Keratinocyte (primary cell): Measurements from ENCODE around the gene SRSF12. TPM values are rescaled to one million over a fixed set of nuclear protein-coding genes. Genes with fewer than 3 reads are reported as not detected.

Experiments
- DNase-seq: peaks from one replicate; pipeline ENCODE4 v3.0.0-alpha.2; 2011; ENCODE audit warnings: low read depth, missing footprints, low spot score
- FAIRE-seq: peaks from 2 replicates; lab custom pipeline; 2011; peaks lifted over from hg19 to GRCh38; lab: Jason Lieb, UNC
- H2AFZ ChIP-seq: 2 replicates; pipeline ENCODE4 v1.6.0; 2012; ENCODE audit warnings: low read length, control low read depth, inconsistent platforms; ENCODE audit not compliant: control insufficient read depth
- H3K27ac ChIP-seq: 2 replicates; pipeline ENCODE4 v1.5.1; 2011; ENCODE audit warnings: low read length; ENCODE audit not compliant: control insufficient read depth, insufficient read depth
- H3K27me3 ChIP-seq: 3 replicates; pipeline ENCODE4 v1.6.0; 2011; ENCODE audit warnings: low read length; ENCODE audit not compliant: control insufficient read depth, insufficient read depth; ENCODE audit errors: extremely low read depth
- H3K36me3 ChIP-seq, 2 experiments: 2 replicates in 1 of 2; 3 replicates in 1 of 2; pipeline ENCODE4 v1.5.1; 2011; ENCODE audit warnings: low read length in 2 of 2, mild to moderate bottlenecking in 1 of 2; ENCODE audit not compliant: control insufficient read depth in 2 of 2, insufficient read depth in 2 of 2; ENCODE audit errors: extremely low read depth in 1 of 2
- H3K4me1 ChIP-seq: 3 replicates; pipeline ENCODE4 v1.5.1; 2011; ENCODE audit warnings: low read length; ENCODE audit not compliant: control insufficient read depth, insufficient read depth; ENCODE audit errors: extremely low read depth
- H3K4me2 ChIP-seq: 3 replicates; pipeline ENCODE4 v1.6.0; 2011; ENCODE audit warnings: low read depth, low read length; ENCODE audit not compliant: control insufficient read depth, insufficient read depth; ENCODE audit errors: extremely low read depth
- H3K4me3 ChIP-seq, 3 experiments: fragments of 200-600 bp in 1 of 3; sonication (generic) in 1 of 3; 2 replicates in 2 of 3; 3 replicates in 1 of 3; pipeline ENCODE4 v1.5.1; 2011 to 2016; ENCODE audit warnings: low read length in 3 of 3, mild to moderate bottlenecking in 3 of 3, control low read depth in 2 of 3, inconsistent platforms in 1 of 3, low read depth in 1 of 3, mixed read lengths in 1 of 3, mixed run types in 1 of 3, moderate library complexity in 1 of 3; ENCODE audit not compliant: control insufficient read depth in 2 of 3, insufficient read depth in 2 of 3; ENCODE audit errors: extremely low read depth in 1 of 3
- H3K79me2 ChIP-seq: 2 replicates; pipeline ENCODE4 v1.6.0; 2012; ENCODE audit warnings: low read length; ENCODE audit not compliant: control insufficient read depth, insufficient read depth
- H3K9ac ChIP-seq: 3 replicates; pipeline ENCODE4 v1.6.0; 2011; ENCODE audit warnings: low read length; ENCODE audit not compliant: control insufficient read depth, insufficient read depth; ENCODE audit errors: extremely low read depth
- H3K9me1 ChIP-seq: 3 replicates; pipeline ENCODE4 v1.6.0; 2011; ENCODE audit warnings: low read length; ENCODE audit not compliant: control insufficient read depth, insufficient read depth; ENCODE audit errors: extremely low read depth
- H3K9me3 ChIP-seq: 2 replicates; pipeline ENCODE4 v1.5.1; 2012; ENCODE audit warnings: low read depth, low read length; ENCODE audit not compliant: control insufficient read depth
- H4K20me1 ChIP-seq: 3 replicates; pipeline ENCODE4 v1.6.0; 2011; ENCODE audit warnings: low read length; ENCODE audit not compliant: control insufficient read depth, insufficient read depth; ENCODE audit errors: extremely low read depth
- CTCF ChIP-seq, 3 experiments: IDR thresholded peaks in 1 of 3; conservative IDR thresholded peaks in 1 of 3; optimal IDR thresholded peaks in 1 of 3; 2 replicates in 2 of 3; 3 replicates in 1 of 3; pipeline versions ENCODE3 to v1.5.1; 2011; ENCODE audit warnings: low read length in 3 of 3, mild to moderate bottlenecking in 3 of 3, moderate library complexity in 2 of 3, control low read depth in 1 of 3, inconsistent platforms in 1 of 3; ENCODE audit not compliant: insufficient read depth in 2 of 3; ENCODE audit errors: extremely low read depth in 1 of 3
- EZH2 ChIP-seq: IDR thresholded peaks from one replicate; pipeline ENCODE4 v1.6.1; 2012; ENCODE audit warnings: inconsistent platforms, mild to moderate bottlenecking, low read length, moderate library complexity
- dilution Hi-C: fragments of 300-500 bp; cut with MboI; formaldehyde crosslinking; loops from one replicate; pipeline ENCODE4 v1.7.0; 2020; ENCODE audit warnings: low sequenced_read_pairs; ENCODE audit not compliant: extremely low pct_ligation_motif_present
- polyA plus RNA-seq, 5 experiments: library from polyadenylated mRNA; depleted of rRNA in 3 of 5; stranded (reverse) in 3 of 5; stranded (forward) in 1 of 5; unstranded in 1 of 5; fragments of >200 nt; gene quantifications; 1 replicate in 1 of 5; 2 replicates in 3 of 5; 3 replicates in 1 of 5; pipeline versions ENCODE4 v1.2.1 to v1.2.3, GENCODE V29; 2011 to 2012; ENCODE audit warnings: missing spikeins in 2 of 5, low read depth in 1 of 5, low replicate concordance in 1 of 5

The SRSF12 gene
- polyA plus RNA-seq, 1 donor (not counting 4 experiments of a cell fraction or from before 2014, with no cell fraction given), result 0.28 TPM

- Histone ChIP-seq H3K9ac (no peak overlapping the region), H3K9me1 (no peaks in the 10 kb centered on the region), H3K4me1 (no peaks in the 10 kb centered on the region), H3K27ac (no peak overlapping the region), H3K4me3 (no peak overlapping the region), H4K20me1 (no peaks in the 10 kb centered on the region), H2AFZ (no peak overlapping the region), H3K4me2 (no peak overlapping the region), H3K36me3 (peaks cover 5 to 7% of the 10 kb centered on the region in 2 experiments), H3K27me3 (no peaks in the 10 kb centered on the region), H3K79me2 (no peaks in the 10 kb centered on the region), H3K9me3 (no peaks in the 10 kb centered on the region)
- TF ChIP-seq EZH2 (no peak), CTCF (optimal IDR thresholded peaks at IDR 0.05 in 1 of 3, IDR thresholded peaks at IDR 0.05 in 1 of 3, conservative IDR thresholded peaks at IDR 0.05 in 1 of 3; ENCODE audit: extremely low read depth in 1 of 3, insufficient read depth in 2 of 3, low read length in 3 of 3) (no peak)
- no peak for DNase-seq
- dilution Hi-C loops, result no loop called here
- no peak for FAIRE-seq
These were observed 43.6 kb upstream of the SRSF12 start for GRCh38 chr6:89161326-89162046.

GRCh38 chr6:89160331-89161092 is 42.6 kb upstream of the SRSF12 start:
- DNase-seq (no peak), FAIRE-seq (no peak)
- Histone ChIP-seq H3K27me3 (no peaks in the 10 kb centered on the region), H3K27ac (no peak overlapping the region), H3K79me2 (no peaks in the 10 kb centered on the region), H3K4me1 (no peaks in the 10 kb centered on the region), H3K4me3 (no peak overlapping the region), H3K9ac (no peak overlapping the region), H3K9me3 (no peaks in the 10 kb centered on the region), H3K4me2 (no peak overlapping the region), H4K20me1 (no peaks in the 10 kb centered on the region), H3K9me1 (no peaks in the 10 kb centered on the region), H3K36me3 (peaks cover 7% of the 10 kb centered on the region in 2 experiments), H2AFZ (no peak overlapping the region)
- TF ChIP-seq EZH2, result no peak
- TF ChIP-seq CTCF (optimal IDR thresholded peaks at IDR 0.05 in 1 of 3, IDR thresholded peaks at IDR 0.05 in 1 of 3, conservative IDR thresholded peaks at IDR 0.05 in 1 of 3; ENCODE audit: extremely low read depth in 1 of 3, insufficient read depth in 2 of 3, low read length in 3 of 3), result no peak
- dilution Hi-C loops, result no loop called here
